ENCODE data around the gene PLXNA1.

PLXNA1 gene

GRCh38 chr3:127022849-127023248 is 39.9 kb downstream of the PLXNA1 start:
- DNase-seq = no peak

- peak; percentile 59 for DNase-seq
Observed at GRCh38 chr3:127025456-127025855, 42.5 kb downstream of the PLXNA1 start.

- no peak for DNase-seq
Observed at GRCh38 chr3:127026036-127026435, 43.1 kb downstream of the PLXNA1 start.

GRCh38 chr3:127026661-127027060 is 43.7 kb downstream of the PLXNA1 start:
- DNase-seq = no peak

- no peak for DNase-seq
Observed at GRCh38 chr3:127027061-127027735, 44.3 kb downstream of the PLXNA1 start.

DNA sequence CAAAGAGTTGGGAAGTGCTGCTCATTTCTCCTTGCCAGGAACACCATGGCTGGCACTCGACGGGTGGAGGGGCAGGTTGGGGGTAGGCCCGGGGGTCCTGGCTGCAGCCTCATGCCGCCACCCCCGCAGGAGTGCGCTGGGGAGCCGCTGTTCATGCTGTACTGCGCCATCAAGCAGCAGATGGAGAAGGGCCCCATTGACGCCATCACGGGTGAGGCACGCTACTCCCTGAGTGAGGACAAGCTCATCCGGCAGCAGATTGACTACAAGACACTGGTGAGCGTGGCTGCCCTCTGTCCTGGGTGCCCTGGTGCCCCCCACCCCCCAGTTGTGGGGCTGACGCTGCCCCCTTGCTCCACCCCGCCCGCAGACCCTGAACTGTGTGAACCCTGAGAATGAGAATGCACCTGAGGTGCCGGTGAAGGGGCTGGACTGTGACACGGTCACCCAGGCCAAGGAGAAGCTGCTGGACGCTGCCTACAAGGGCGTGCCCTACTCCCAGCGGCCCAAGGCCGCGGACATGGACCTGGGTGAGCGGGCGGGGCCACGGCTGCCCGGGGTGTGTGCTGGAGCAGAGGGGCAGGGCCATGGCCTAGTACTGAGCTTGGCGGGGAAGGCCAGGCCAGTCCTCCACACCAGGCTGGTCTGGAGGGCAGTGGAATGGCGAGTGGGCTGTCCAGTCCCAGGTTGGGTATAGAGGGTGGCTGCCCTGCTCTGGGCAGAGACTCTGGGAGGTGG is 45.1 kb downstream of the PLXNA1 start:
- no peak for DNase-seq

GRCh38 chr3:127028781-127029657 is 46.1 kb downstream of the PLXNA1 start:
- no peak for DNase-seq

GRCh38 chr3:127029658-127030507 is 47.0 kb downstream of the PLXNA1 start:
- DNase-seq = no peak

DNA sequence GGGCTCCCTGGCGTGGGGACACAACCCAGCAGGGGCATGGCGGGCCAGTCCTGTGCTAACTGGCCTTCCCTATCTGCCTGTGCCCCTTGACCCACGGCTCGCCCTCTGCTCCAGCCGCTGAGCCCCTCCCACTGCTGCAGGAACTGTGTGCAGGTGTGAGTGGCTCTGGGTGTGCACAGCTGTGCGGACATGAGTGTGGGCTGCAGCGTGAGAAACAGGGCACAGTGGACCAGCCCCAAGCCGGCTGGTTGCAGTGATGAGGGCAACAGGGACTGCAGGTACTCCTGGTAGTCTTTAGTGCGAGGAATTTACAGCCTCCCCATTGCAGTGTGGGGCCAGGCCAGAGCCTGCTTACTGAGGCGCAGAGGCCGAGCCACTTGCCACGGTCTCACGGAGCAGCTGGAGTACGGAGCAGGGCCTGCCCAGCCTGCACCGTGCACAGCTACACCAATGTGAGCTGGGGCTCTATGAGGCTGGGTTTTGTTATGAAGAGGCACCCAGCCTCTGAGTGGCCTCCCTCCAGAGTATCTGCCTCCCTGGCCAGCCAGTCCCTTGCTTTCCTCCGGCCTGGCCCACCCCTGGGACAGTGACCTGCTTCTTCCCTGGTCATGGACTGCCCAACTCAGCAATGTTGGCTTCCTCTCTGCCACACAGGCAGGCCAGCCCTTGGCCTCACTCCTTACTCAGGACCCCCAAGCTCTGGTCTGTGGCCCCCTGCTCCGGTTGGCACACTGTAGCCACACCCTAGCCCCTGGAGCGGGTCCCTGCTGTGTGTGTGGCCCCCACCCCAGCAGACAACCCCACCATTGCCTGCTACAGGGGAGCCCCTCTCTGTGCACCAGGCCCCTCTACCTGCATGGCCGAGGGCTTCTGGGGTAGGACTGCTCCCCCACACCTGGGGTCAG is 47.8 kb downstream of the PLXNA1 start:
- no peak for DNase-seq

GRCh38 chr3:127031413-127031810 is 48.5 kb downstream of the PLXNA1 start:
- no peak for DNase-seq

GRCh38 chr3:127031845-127032244 is 48.9 kb downstream of the PLXNA1 start:
- DNase-seq = no peak

DNA sequence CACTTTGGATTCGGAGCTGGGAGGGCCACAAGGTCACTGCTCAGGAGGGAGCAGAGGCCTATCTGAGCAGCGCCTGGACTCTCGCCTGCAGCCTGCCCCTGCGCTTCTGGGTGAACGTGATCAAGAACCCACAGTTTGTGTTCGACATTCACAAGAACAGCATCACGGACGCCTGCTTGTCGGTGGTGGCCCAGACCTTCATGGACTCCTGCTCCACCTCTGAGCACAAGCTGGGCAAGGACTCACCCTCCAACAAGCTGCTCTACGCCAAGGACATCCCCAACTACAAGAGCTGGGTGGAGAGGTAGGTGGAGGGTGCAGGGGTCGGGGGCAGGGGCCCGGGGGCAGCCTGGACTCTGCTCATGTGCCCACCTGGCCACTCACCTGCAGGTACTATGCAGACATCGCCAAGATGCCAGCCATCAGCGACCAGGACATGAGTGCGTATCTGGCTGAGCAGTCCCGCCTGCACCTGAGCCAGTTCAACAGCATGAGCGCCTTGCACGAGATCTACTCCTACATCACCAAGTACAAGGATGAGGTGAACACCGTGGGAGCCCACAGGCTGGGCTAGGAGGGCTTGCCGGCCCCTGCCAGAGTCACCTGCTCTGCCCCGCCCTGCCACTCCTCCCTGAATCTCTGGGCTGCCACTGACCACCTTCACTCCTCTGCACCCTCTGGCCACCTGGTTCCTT is 49.5 kb downstream of the PLXNA1 start:
- no peak for DNase-seq

Measured in DMS79 (cell line).